NCI-H82 treated with DMSO at 0.1 percent for 48 hours (cell line): ENCODE data around the gene MAP1LC3B.
"Not testable (repeated sequence)": the region's sequence is repeated elsewhere in the genome, so short reads cannot be mapped to it uniquely, and the experiment has no call there.

Experiments
- DNase-seq: peaks from one replicate; lab custom pipeline; 2025; ENCODE audit not compliant: unreplicated experiment; lab: John Stamatoyannopoulos, UW

The MAP1LC3B gene

GRCh38 chr16:87360862-87361610 is 31.1 kb upstream of the MAP1LC3B start:
- no peak for DNase-seq

- DNase-seq = no peak
These were observed 30.1 kb upstream of the MAP1LC3B start for GRCh38 chr16:87361916-87362619.

- not testable (repeated sequence) for DNase-seq
These were observed 29.1 kb upstream of the MAP1LC3B start for GRCh38 chr16:87362828-87363559.

- peak; percentile 82 for DNase-seq
These were observed 28.2 kb upstream of the MAP1LC3B start for GRCh38 chr16:87363771-87364455.

- DNase-seq = no peak
These were observed 27.0 kb upstream of the MAP1LC3B start for GRCh38 chr16:87365021-87365713.

- no peak for DNase-seq
These were observed 25.8 kb upstream of the MAP1LC3B start for GRCh38 chr16:87366288-87366687.

GRCh38 chr16:87366930-87367329 is 25.2 kb upstream of the MAP1LC3B start:
- no peak for DNase-seq

- DNase-seq = no peak
These were observed 24.6 kb upstream of the MAP1LC3B start for GRCh38 chr16:87367529-87367928.

- no peak for DNase-seq
These were observed 23.9 kb upstream of the MAP1LC3B start for GRCh38 chr16:87368029-87368770.

GRCh38 chr16:87369117-87369765 is 22.9 kb upstream of the MAP1LC3B start:
- DNase-seq = no peak

- no peak for DNase-seq
These were observed 22.1 kb upstream of the MAP1LC3B start for GRCh38 chr16:87369796-87370719.

GRCh38 chr16:87371261-87371866 is 20.8 kb upstream of the MAP1LC3B start:
- DNase-seq = no peak

GRCh38 chr16:87372305-87372704 is 19.8 kb upstream of the MAP1LC3B start:
- DNase-seq = no peak

- no peak for DNase-seq
These were observed 17.8 kb upstream of the MAP1LC3B start for GRCh38 chr16:87374313-87374712.

GRCh38 chr16:87375426-87376135 is 16.6 kb upstream of the MAP1LC3B start:
- no peak for DNase-seq

- DNase-seq = no peak
These were observed 15.5 kb upstream of the MAP1LC3B start for GRCh38 chr16:87376660-87377059.

GRCh38 chr16:87379312-87379752 is 12.8 kb upstream of the MAP1LC3B start:
- not testable (repeated sequence) for DNase-seq
